ENCODE results near the gene ST6GALNAC1.

ST6GALNAC1 gene

DNA sequence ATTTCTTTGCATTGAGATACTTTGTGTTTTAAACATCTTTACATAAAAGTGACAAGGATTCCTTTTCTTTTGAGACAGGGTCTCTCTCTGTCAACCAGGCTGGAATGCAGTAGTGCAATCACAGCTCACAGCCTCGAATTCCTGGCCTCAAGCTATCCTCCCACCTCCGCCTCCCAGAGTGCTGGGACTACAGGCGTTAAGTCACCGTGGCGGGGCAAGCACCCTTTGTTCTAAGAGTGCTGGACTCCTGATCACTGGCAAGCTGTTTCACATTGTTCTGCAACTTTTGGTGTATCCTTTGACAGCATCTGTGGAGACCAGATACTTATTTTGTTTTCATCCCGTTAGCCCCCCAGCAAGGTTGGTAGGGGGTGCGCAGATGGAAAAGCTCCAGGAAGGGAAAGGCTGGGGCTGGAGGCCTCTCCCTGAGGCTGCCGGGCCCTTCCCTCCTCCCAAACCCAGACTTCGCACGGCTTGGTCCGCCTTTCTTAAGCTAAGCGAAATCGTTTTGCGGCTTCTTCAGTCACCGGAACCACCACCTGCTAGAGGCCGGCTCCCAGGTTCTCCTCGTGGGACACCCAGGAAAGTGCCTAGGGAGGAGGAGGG is 59.0 kb downstream of the ST6GALNAC1 start:
- in situ Hi-C loops (cut with MboI; ENCODE audit: low sequenced_read_pairs), result no loop called here

DNA sequence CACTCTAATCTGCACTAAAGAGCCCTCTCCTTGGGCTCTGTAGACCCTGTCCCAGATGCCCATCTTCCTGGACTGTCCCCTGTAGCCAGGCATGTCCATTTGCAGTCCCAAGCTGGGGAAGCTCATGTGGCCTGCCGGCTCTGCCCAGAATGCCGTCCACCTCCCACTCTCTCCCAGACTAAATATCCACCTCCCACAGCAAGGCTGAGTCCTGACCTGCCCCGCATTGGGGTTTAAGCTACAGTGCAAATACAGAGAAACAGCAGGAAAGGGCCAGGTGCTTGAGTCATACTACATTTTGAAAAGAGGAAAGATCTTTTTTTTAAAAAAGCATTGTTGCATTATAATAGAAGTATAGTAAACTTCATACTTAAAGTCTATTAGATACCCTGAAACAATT is 60.9 kb downstream of the ST6GALNAC1 start:
- in situ Hi-C loops (cut with MboI; ENCODE audit: low sequenced_read_pairs), result no loop called here

DNA sequence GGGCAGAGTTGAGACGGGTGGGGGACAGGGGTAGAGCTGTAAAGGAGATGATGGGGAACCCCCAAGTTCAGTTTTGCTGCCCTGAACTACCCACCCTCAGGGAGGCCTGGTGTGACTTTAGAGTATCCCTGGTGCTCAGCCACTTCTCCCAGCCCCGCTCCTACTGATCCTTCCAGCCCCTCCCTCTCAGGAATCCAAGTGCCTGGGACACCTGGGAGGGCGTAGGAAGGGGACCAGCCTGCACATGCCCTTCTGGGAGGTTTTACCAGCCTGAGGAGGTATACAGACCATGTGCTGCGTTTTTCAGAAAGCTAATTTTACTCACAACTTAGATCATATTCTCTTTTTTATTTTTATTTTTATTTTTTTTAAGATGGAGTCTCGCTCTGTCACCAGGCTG is 62.0 kb downstream of the ST6GALNAC1 start:
- in situ Hi-C loops (cut with MboI; ENCODE audit: low sequenced_read_pairs), result no loop called here

DNA sequence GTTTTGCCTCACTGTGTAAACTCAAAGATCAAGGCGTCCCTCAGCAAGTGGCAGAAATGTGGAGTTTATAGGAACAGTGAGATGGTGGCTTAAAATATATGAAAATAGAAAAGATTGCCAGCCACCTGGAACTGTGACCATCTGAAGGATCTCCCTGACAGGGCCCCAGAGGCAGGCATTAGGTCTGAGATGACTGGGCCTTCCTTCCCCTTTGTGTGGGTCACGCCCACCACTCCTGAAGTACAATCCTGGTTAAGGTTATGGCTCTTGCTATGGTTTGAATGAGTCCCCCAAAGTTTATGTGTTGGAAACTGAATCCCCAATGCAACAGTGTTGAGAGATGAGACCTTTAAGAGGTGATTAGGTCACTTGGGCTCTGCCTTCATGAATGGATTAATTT is 64.3 kb downstream of the ST6GALNAC1 start:
- in situ Hi-C loops (cut with MboI; ENCODE audit: low sequenced_read_pairs), result no loop called here

DNA sequence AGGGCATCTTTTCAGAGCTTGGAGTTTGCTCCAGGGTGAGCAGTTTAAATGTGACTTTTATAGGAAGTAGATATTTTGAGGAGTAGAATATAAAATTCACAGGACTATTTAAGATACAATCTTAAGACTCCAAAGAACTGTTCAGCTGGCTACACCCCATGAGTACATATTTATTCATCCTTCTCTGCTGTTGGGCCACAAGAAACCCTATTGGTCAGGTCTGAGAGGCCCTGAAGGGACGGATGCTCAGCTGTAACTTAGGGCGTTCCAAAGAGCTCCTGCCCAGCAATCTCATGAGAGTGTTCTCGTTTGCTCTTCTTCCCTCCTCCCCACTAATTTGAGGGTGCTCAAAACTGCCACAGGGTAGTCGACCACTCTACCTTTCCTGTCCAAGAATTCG is 65.2 kb downstream of the ST6GALNAC1 start:
- in situ Hi-C loops (cut with MboI; ENCODE audit: low sequenced_read_pairs), result no loop called here

DNA sequence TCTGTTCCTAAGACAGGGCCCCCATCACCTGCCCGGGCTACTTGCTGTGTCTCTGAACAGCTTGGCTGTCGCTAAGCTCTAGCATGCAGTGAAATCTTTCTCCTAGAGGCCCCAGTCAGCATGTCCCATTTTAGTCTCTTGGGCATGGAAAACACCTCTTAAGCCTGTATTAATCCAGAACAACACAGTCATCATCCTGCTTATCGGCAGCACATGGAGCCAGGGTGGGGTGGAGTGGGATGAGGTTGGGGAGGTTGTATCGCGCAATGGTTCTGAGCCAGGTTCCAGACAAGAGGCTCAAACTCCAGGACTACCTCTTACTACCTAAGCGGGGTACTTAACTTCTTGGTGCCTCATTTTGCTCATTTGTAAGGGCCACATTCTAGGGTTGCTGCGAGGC is 65.7 kb downstream of the ST6GALNAC1 start:
- in situ Hi-C loops (cut with MboI; ENCODE audit: low sequenced_read_pairs), result no loop called here

DNA sequence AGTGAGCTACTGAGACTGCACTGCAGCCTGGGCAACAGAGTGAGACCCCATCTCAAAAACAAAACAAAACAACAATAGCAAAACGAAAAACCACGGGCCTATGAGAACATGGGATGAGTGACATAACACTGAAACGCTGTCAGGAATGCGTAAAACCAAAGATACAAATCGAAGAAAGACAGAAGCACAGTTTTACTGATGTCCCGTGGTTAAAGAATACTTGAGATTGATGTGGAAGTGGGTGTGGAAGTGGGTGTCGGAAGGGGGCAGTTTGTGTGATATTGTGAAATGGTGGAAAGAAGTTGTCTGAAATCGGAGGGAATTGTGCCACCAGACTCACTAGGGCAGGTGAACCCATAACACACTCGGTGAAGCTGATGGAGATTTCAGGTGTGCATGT is 67.4 kb downstream of the ST6GALNAC1 start:
- in situ Hi-C loops (cut with MboI; ENCODE audit: low sequenced_read_pairs), result no loop called here

DNA sequence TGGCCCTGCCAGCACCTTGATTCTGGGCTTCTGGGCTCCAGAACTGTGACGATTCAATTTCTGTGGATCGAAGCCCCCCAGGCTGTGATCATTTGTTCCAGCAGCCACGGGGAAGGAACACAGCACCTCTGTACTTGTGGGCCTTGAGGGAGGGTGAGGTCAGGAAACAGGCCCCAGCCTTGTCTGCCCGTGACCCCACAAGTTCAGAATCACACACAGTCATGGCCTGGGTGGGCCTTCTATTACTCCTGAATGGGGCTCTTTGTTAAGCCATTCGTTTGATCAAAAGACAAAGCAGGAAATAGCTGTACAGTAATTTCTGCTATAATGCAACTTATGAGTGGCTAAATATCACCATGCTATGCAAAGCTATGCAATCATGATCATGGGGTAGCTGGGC is 68.0 kb downstream of the ST6GALNAC1 start:
- in situ Hi-C loops (cut with MboI; ENCODE audit: low sequenced_read_pairs), result no loop called here

Measured in HL-60/S4 treated with phorbol 12-myristate 13-acetate at 8.2 ng/mL for 4 days and 3 days (cell line).